SK-N-MC (cell line): ENCODE results near the gene CABLES2.

Experiments
- DNase-seq: peaks from one replicate; pipeline ENCODE4 v3.0.0-alpha.2; 2011; ENCODE audit warnings: low read depth, low spot score
- H3K27ac ChIP-seq: fragments of 200-600 bp; sonication (generic); 2 replicates; pipeline ENCODE4 v1.5.1; 2016; ENCODE audit warnings: mixed run types
- H3K36me3 ChIP-seq: fragments of 200-600 bp; sonication (generic); 2 replicates; pipeline ENCODE4 v1.6.1; 2017; ENCODE audit warnings: antibody characterized with exemption, low read length, mixed read lengths; ENCODE audit not compliant: insufficient read depth
- H3K4me3 ChIP-seq: fragments of 200-600 bp; sonication (generic); 2 replicates; pipeline ENCODE4 v1.5.1; 2016
- H3K9ac ChIP-seq: fragments of 200-600 bp; sonication (generic); 2 replicates; pipeline ENCODE4 v1.8.0; 2017; ENCODE audit warnings: mixed run types, mixed read lengths; ENCODE audit not compliant: insufficient read length
- H3K9me3 ChIP-seq: fragments of 200-600 bp; sonication (generic); 2 replicates; pipeline ENCODE4 v1.6.1; 2017; ENCODE audit warnings: low read depth, mild to moderate bottlenecking, antibody characterized with exemption, low read length, moderate library complexity, mixed read lengths
- EZH2 ChIP-seq: fragments of 200-600 bp; sonication (generic); IDR thresholded peaks from one replicate; pipeline ENCODE4 v1.6.1; 2017; ENCODE audit warnings: antibody characterized with exemption
- FOXP2 ChIP-seq: optimal IDR thresholded peaks from 2 replicates; pipeline ENCODE3; 2011; ENCODE audit warnings: mild to moderate bottlenecking, moderate library complexity; ENCODE audit not compliant: insufficient read depth; ENCODE audit errors: extremely low read length, control extremely low read depth
- POLR2AphosphoS5 ChIP-seq: IDR thresholded peaks from 2 replicates; pipeline ENCODE4 v1.6.1; 2012; ENCODE audit warnings: mild to moderate bottlenecking, low read depth, low read length, borderline replicate concordance

The CABLES2 gene

GRCh38 chr20:62448788-62449187 lies 41.7 kb upstream of the CABLES2 start:
- TF ChIP-seq FOXP2 (no peak), EZH2 (no peak), POLR2AphosphoS5 (no peak)
- Histone ChIP-seq H3K9ac (no peak overlapping the region), H3K36me3 (no peaks in the 10 kb centered on the region), H3K9me3 (no peaks in the 10 kb centered on the region), H3K4me3 (no peak overlapping the region), H3K27ac (no peak overlapping the region)
- no peak for DNase-seq

- no peak overlapping the region for H3K9ac ChIP-seq
- no peak overlapping the region for H3K27ac ChIP-seq
- H3K4me3 ChIP-seq: no peak overlapping the region
- H3K36me3 ChIP-seq: no peaks in the 10 kb centered on the region
- H3K9me3 ChIP-seq: no peaks in the 10 kb centered on the region
- no peak for DNase-seq
- no peak for TF ChIP-seq EZH2
- no peak for TF ChIP-seq POLR2AphosphoS5
- no peak for TF ChIP-seq FOXP2
Observed at GRCh38 chr20:62448038-62448437, 41.0 kb upstream of the CABLES2 start.

GRCh38 chr20:62446888-62447869 lies 40.1 kb upstream of the CABLES2 start:
- Histone ChIP-seq H3K9ac (no peak overlapping the region), H3K4me3 (no peak overlapping the region), H3K9me3 (no peaks in the 10 kb centered on the region), H3K27ac (no peak overlapping the region), H3K36me3 (no peaks in the 10 kb centered on the region)
- no peak for DNase-seq
- TF ChIP-seq EZH2 (no peak), POLR2AphosphoS5 (no peak), FOXP2 (no peak)

GRCh38 chr20:62446481-62446880 lies 39.4 kb upstream of the CABLES2 start:
- Histone ChIP-seq H3K36me3 (no peaks in the 10 kb centered on the region), H3K9me3 (no peaks in the 10 kb centered on the region), H3K4me3 (no peak overlapping the region), H3K9ac (no peak overlapping the region), H3K27ac (no peak overlapping the region)
- TF ChIP-seq EZH2 (no peak), POLR2AphosphoS5 (no peak), FOXP2 (no peak)
- no peak for DNase-seq

- Histone ChIP-seq H3K9ac (no peak overlapping the region), H3K27ac (no peak overlapping the region), H3K36me3 (no peaks in the 10 kb centered on the region), H3K9me3 (no peaks in the 10 kb centered on the region), H3K4me3 (no peak overlapping the region)
- no peak for DNase-seq
- no peak for TF ChIP-seq POLR2AphosphoS5
- TF ChIP-seq FOXP2: no peak
- no peak for TF ChIP-seq EZH2
Observed at GRCh38 chr20:62445553-62446340, 38.7 kb upstream of the CABLES2 start.

GRCh38 chr20:62444286-62444685 lies 37.2 kb upstream of the CABLES2 start:
- TF ChIP-seq POLR2AphosphoS5 (no peak), FOXP2 (no peak), EZH2 (no peak)
- Histone ChIP-seq H3K9me3 (no peaks in the 10 kb centered on the region), H3K9ac (no peak overlapping the region), H3K36me3 (no peaks in the 10 kb centered on the region), H3K4me3 (no peak overlapping the region), H3K27ac (no peak overlapping the region)
- DNase-seq: no peak

- Histone ChIP-seq H3K36me3 (no peaks in the 10 kb centered on the region), H3K27ac (no peak overlapping the region), H3K9me3 (no peaks in the 10 kb centered on the region), H3K9ac (no peak overlapping the region), H3K4me3 (no peak overlapping the region)
- TF ChIP-seq EZH2 (no peak), POLR2AphosphoS5 (no peak), FOXP2 (no peak)
- DNase-seq: no peak
Observed at GRCh38 chr20:62441987-62442539, 35.0 kb upstream of the CABLES2 start.

- Histone ChIP-seq H3K9me3 (no peaks in the 10 kb centered on the region), H3K27ac (no peak overlapping the region), H3K36me3 (no peaks in the 10 kb centered on the region), H3K9ac (no peak overlapping the region), H3K4me3 (no peak overlapping the region)
- TF ChIP-seq FOXP2: no peak
- no peak for TF ChIP-seq POLR2AphosphoS5
- no peak for TF ChIP-seq EZH2
- DNase-seq: no peak
Observed at GRCh38 chr20:62439218-62439617, 32.1 kb upstream of the CABLES2 start.
